Ramos (cell line): ENCODE measurements around the gene TOMM7.
"Not testable (repeated sequence)": the region's sequence is repeated elsewhere in the genome, so short reads cannot be mapped to it uniquely, and the experiment has no call there.

ENCODE experiments used
- in situ Hi-C: fragments of 300-500 bp; cut with MboI; formaldehyde crosslinking; loops from one replicate; pipeline ENCODE4 v1.14.3; 2022; ENCODE audit warnings: low sequenced_read_pairs; ENCODE audit not compliant: unreplicated experiment

TOMM7 gene

GRCh38 chr7:22791204-22792158 is 31.2 kb downstream of the TOMM7 start:
- in situ Hi-C loops = no loop called here

GRCh38 chr7:22790640-22791039 is 32.0 kb downstream of the TOMM7 start:
- in situ Hi-C loops = not testable (repeated sequence)

GRCh38 chr7:22787951-22788350 is 34.7 kb downstream of the TOMM7 start:
- in situ Hi-C loops = no loop called here

- in situ Hi-C loops = no loop called here
Observed at GRCh38 chr7:22786290-22786932, 36.2 kb downstream of the TOMM7 start.

- in situ Hi-C loops = no loop called here
Observed at GRCh38 chr7:22784346-22784745, 38.3 kb downstream of the TOMM7 start.

GRCh38 chr7:22783421-22783820 is 39.2 kb downstream of the TOMM7 start:
- in situ Hi-C loops = no loop called here

GRCh38 chr7:22782616-22783232 is 39.9 kb downstream of the TOMM7 start:
- in situ Hi-C loops = no loop called here

GRCh38 chr7:22781230-22781711 is 41.4 kb downstream of the TOMM7 start:
- in situ Hi-C loops = no loop called here

GRCh38 chr7:22779730-22780323 is 42.8 kb downstream of the TOMM7 start:
- in situ Hi-C loops = not testable (repeated sequence)

GRCh38 chr7:22776964-22777363 is 45.7 kb downstream of the TOMM7 start:
- in situ Hi-C loops = no loop called here

- in situ Hi-C loops = no loop called here
Observed at GRCh38 chr7:22772885-22773284, 49.8 kb downstream of the TOMM7 start.

- in situ Hi-C loops = no loop called here
Observed at GRCh38 chr7:22771872-22772228, 50.8 kb downstream of the TOMM7 start.

- in situ Hi-C loops = no loop called here
Observed at GRCh38 chr7:22771194-22771871, 51.3 kb downstream of the TOMM7 start.

- in situ Hi-C loops = no loop called here
Observed at GRCh38 chr7:22765609-22766008, 57.0 kb downstream of the TOMM7 start.
